ENCODE data around the gene ZNF385D. TPM values are rescaled to one million over a fixed set of nuclear protein-coding genes. Genes with fewer than 3 reads are reported as not detected.

Gene ZNF385D
- total RNA-seq, 1 experiment from 2014 or later = 13.0 TPM

DNA sequence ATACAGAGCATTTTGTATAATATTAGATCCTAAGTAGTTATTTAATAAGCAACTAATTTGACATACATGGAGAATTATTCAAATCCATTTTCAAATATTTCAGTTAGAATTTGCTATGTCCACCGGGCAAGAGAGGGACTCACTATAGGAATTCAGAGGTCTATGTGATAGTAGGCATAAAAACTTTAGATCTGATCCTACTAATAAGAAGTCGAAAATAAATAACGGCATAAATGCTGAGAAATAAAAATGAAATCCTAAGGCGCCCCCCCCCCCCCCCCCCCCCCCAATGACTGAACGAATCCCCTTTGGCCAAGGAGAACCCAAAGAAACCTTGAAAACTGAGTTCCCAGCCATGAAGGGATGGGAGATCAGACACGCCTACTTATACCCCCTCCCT is 80.6 kb downstream of the ZNF385D start:
- Histone ChIP-seq H3K27ac (ENCODE audit: low read length) (no peak overlapping the region), H3K4me3 (ENCODE audit: low read depth in 2 of 2, low read length in 2 of 2) (no peak overlapping the region), H3K27me3 (ENCODE audit: control insufficient read depth, insufficient read depth, low read length) (no peaks in the 10 kb centered on the region), H3K4me1 (ENCODE audit: control insufficient read depth, insufficient read depth, low read length) (no peaks in the 10 kb centered on the region), H3K36me3 (ENCODE audit: control insufficient read depth, insufficient read depth, low read length) (no peaks in the 10 kb centered on the region), H3K9me3 (ENCODE audit: control insufficient read depth, insufficient read depth, low read depth, low read length) (no peaks in the 10 kb centered on the region)
- POLR2A ChIA-PET = interaction anchor here (0.6 kb wide), 2 partner anchors 23 to 68 kb away, joined by 3 to 11 read pairs; no protein-coding TSS in a partner anchor
- intact Hi-C loops (cut with micrococcal nuclease; ENCODE audit: unreplicated experiment) (no loop called here), in situ Hi-C loops (cut with HindIII; ENCODE audit: low pct_unique_long_range_greater_than_20kb, low sequenced_read_pairs) (no loop called here)
- TF ChIP-seq, protein P1, sequence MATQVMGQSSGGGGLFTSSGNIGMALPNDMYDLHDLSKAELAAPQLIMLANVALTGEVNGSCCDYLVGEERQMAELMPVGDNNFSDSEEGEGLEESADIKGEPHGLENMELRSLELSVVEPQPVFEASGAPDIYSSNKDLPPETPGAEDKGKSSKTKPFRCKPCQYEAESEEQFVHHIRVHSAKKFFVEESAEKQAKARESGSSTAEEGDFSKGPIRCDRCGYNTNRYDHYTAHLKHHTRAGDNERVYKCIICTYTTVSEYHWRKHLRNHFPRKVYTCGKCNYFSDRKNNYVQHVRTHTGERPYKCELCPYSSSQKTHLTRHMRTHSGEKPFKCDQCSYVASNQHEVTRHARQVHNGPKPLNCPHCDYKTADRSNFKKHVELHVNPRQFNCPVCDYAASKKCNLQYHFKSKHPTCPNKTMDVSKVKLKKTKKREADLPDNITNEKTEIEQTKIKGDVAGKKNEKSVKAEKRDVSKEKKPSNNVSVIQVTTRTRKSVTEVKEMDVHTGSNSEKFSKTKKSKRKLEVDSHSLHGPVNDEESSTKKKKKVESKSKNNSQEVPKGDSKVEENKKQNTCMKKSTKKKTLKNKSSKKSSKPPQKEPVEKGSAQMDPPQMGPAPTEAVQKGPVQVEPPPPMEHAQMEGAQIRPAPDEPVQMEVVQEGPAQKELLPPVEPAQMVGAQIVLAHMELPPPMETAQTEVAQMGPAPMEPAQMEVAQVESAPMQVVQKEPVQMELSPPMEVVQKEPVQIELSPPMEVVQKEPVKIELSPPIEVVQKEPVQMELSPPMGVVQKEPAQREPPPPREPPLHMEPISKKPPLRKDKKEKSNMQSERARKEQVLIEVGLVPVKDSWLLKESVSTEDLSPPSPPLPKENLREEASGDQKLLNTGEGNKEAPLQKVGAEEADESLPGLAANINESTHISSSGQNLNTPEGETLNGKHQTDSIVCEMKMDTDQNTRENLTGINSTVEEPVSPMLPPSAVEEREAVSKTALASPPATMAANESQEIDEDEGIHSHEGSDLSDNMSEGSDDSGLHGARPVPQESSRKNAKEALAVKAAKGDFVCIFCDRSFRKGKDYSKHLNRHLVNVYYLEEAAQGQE (IDR thresholded peaks at IDR 0.05; ENCODE audit: insufficient read depth in 1 of 2, low read depth in 2 of 2, low read length in 1 of 2) = no peak
- TF ChIP-seq SIN3A (IDR thresholded peaks at IDR 0.05; ENCODE audit: borderline replicate concordance, insufficient read depth, low read depth, low read length) (no peak), TCF7L2 (IDR thresholded peaks at IDR 0.05; ENCODE audit: low read depth, low read length) (no peak), POLR2AphosphoS5 (IDR thresholded peaks at IDR 0.05; ENCODE audit: low read depth, low read length) (no peak)
- TF ChIP-seq, protein P2, sequence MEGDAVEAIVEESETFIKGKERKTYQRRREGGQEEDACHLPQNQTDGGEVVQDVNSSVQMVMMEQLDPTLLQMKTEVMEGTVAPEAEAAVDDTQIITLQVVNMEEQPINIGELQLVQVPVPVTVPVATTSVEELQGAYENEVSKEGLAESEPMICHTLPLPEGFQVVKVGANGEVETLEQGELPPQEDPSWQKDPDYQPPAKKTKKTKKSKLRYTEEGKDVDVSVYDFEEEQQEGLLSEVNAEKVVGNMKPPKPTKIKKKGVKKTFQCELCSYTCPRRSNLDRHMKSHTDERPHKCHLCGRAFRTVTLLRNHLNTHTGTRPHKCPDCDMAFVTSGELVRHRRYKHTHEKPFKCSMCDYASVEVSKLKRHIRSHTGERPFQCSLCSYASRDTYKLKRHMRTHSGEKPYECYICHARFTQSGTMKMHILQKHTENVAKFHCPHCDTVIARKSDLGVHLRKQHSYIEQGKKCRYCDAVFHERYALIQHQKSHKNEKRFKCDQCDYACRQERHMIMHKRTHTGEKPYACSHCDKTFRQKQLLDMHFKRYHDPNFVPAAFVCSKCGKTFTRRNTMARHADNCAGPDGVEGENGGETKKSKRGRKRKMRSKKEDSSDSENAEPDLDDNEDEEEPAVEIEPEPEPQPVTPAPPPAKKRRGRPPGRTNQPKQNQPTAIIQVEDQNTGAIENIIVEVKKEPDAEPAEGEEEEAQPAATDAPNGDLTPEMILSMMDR (IDR thresholded peaks at IDR 0.05) = no peak
- DNase-seq (ENCODE audit: low read depth, low spot score) (no peak), ATAC-seq (no peak)
- CTCF ChIA-PET = no interaction called here
- BruUV-seq (replicated peaks) = no TSS peak

DNA sequence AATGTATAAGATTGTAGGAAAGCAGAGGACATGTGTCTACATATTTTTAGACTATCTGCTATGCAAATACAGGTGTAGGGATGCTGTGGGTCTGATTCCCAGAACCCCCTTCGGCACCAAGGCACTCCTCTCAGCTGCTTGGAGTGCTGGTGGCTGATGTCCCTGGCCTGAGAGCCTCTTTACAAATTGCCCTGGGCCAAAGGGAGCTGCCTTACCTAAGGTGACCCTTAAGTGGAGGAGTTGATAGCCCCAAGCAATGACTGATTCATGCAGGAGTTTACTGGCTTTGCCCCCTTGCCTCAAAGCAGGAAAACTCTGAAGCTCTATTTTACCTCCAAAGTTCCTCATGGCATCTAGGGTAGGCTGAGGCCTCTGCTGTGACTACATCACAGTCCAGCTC is 83.0 kb downstream of the ZNF385D start:
- in situ Hi-C loops (cut with HindIII; ENCODE audit: low pct_unique_long_range_greater_than_20kb, low sequenced_read_pairs) = no loop called here
- DNase-seq (ENCODE audit: low read depth, low spot score) (no peak), ATAC-seq (peak; percentile 48; the same call in 1 of the 2 replicates)
- H3K27me3 ChIP-seq (ENCODE audit: control insufficient read depth, insufficient read depth, low read length) = no peaks in the 10 kb centered on the region
- no peaks in the 10 kb centered on the region; the same call in 1 of the 2 replicates for H3K4me1 ChIP-seq (ENCODE audit: control insufficient read depth, insufficient read depth, low read length)
- no TSS peak for BruUV-seq (replicated peaks)
- H3K36me3 ChIP-seq (ENCODE audit: control insufficient read depth, insufficient read depth, low read length) = no peaks in the 10 kb centered on the region
- ChIA-PET CTCF (no interaction called here), POLR2A (no interaction called here)
- H3K27ac ChIP-seq (ENCODE audit: low read length) = no peak overlapping the region
- no peak overlapping the region for H3K4me3 ChIP-seq (ENCODE audit: low read depth in 2 of 2, low read length in 2 of 2)
- TF ChIP-seq, protein P1 (IDR thresholded peaks at IDR 0.05; ENCODE audit: insufficient read depth in 1 of 2, low read depth in 2 of 2, low read length in 1 of 2) = no peak
- TF ChIP-seq POLR2AphosphoS5 (IDR thresholded peaks at IDR 0.05; ENCODE audit: low read depth, low read length) (no peak), SIN3A (IDR thresholded peaks at IDR 0.05; ENCODE audit: borderline replicate concordance, insufficient read depth, low read depth, low read length) (no peak), TCF7L2 (IDR thresholded peaks at IDR 0.05; ENCODE audit: low read depth, low read length) (no peak)
- TF ChIP-seq, protein P2 (IDR thresholded peaks at IDR 0.05) = no peak
- intact Hi-C loops (cut with micrococcal nuclease; ENCODE audit: unreplicated experiment) = no loop called here
- no peaks in the 10 kb centered on the region for H3K9me3 ChIP-seq (ENCODE audit: control insufficient read depth, insufficient read depth, low read depth, low read length)
